Stimulated activated naive CD4-positive, alpha-beta T cell (primary cell): Measurements from ENCODE around the gene EIF4E1B.

Experiments
- DNase-seq, 6 experiments: peaks; one replicate each; lab custom pipeline; 2025; lab: John Stamatoyannopoulos, UW

EIF4E1B gene

GRCh38 chr5:176626876-176627236 lies 3.6 kb upstream of the EIF4E1B start:
- DNase-seq: no peak

DNA sequence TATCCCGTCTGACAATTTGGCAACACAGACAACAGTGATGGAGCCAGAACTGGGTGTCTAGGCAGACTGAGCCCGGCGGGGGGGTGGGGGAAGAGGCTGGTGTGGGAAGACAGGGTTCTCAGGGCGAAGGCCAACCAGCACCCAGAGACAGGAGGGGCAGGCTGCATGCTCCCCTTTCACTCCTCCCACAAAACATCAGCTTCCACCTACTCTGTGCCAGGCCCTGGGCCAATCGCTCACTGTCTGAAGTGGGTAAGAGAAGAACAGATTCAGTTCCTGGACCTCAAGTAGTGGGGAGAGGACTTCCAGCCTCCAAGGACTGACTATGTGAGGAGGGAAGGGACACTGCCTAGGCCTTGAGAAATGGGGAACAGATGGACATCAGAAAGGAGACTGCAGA lies 2.9 kb upstream of the EIF4E1B start:
- DNase-seq: no peak

DNA sequence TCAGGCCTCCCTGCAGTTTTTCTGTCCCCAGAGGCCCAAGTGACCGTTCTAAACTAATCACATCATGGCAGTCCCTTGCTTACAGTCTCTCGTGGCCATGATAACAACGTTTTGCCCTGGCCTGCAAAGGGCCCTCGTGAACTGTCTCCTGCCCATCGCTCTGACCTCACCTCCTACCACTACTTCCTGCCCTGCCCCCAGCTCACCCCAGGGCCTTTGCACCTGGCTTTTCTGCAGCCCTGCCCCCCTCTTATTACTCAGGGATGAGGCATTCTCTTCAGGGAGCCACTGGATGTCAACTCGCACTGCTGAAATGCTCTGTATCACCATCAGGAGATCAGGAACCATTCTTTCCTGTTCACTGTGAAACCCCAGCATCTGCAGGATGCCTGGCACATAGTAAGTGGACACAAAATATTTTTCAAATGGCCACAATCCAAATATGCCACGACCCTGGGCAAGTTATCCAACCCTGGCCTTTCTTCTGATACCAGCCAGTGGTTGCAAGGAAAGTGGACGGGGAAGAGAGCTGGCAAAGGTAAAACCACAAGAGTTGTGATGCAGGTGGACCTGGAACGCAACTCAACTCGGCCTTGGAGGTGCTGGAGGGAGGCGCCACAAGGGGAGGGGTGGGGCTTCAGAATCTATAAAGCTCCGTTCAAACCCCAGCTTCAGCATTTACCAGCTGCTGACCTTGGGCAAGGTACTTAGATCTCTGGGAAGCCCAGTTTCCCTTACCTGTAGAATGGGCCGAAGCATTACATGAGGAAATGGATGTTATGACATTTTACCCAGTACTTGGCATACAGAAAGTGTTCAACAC lies 1.9 kb upstream of the EIF4E1B start:
- no peak for DNase-seq

GRCh38 chr5:176629317-176629852 lies 1.1 kb upstream of the EIF4E1B start:
- DNase-seq: no peak

DNA sequence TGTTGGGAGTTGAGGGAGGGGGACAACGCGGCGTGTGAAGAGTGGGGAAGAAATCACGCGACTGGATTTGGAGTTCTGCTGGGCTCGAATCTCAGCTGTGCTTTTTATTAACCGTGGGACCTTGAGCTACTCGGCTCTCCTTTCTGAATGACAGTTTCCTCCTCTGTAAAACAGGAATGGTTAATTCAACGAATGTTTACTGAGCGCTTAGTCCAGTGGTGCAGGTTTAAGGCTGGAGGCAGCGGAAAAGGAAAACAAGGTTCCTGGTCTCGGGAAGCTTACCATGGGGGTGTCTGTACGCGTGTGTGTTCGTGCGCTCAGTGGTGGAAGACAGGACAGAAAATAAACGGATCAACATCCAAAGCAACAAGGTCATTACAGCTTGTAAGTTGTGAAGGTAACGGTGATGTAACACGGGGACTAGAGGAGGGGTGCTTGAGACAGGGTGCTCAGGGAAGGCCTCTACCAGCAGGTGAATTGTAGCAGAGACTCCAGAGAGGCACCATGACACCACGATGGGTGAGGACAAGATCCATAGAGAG lies 277 bp downstream of the EIF4E1B start:
- no peak for DNase-seq

- no peak for DNase-seq
These were observed 1.1 kb downstream of the EIF4E1B start for GRCh38 chr5:176631383-176632200.

- DNase-seq: no peak
These were observed 2.3 kb downstream of the EIF4E1B start for GRCh38 chr5:176632745-176633144.

DNA sequence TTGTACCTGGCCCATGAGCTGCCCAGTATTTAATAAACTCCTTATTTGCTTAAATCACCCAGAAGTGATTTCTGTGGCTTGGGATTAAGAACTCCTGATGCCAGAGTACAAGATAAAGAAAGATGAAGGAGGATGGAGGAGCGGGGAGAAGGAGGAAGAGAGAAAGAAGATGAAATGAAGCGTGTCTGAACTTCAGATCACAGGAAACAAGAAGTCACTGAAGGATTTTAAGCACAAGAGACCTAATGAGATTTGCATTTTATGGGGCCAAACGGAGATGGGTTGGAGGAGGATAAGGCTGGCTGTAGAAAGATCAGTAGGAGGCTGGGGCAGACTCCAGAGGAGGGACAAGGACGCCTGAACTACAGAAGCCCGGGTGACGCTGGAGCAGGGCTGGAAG lies 3.1 kb downstream of the EIF4E1B start:
- no peak for DNase-seq

DNA sequence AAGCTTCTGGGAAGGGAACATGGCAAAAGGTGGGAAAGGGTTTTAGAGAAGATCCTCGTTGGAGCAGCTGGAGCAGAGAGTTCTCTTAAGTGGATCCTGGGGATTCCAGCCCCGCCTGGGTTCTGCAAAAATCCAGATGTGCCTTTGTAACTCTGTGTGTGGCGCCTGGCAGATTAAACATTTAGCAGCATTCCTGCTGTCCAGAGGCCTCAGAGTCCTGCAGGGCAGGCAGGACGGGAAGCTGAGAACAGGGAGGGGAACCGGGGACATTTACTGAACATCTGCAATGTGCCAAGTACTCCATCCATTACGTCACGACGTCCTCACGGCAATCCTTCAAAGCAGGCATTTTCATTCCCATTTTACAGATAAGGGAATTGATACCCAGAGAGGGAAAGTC lies 6.0 kb downstream of the EIF4E1B start:
- no peak for DNase-seq

GRCh38 chr5:176637556-176637955 lies 7.1 kb downstream of the EIF4E1B start:
- DNase-seq: no peak

DNA sequence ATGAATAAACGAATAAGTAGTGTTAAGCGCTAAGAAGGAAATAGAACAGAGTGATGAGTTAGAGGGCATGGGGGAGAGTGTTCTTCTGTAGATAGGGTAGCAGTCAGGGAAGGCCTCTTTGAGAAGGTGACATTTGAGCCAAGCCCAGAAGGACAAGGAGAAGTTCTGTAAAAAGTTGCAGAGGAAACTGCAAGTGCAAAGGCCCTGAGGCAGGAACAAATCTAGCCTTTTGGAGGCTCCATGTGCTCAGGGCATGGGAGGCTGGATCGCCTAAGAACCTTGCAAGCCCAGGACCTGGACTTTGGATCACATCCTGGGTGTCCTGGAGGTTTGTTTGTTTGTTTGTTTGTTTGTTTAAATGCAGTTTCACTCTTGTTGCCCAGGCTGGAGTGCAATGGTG lies 8.0 kb downstream of the EIF4E1B start:
- DNase-seq: no peak

DNA sequence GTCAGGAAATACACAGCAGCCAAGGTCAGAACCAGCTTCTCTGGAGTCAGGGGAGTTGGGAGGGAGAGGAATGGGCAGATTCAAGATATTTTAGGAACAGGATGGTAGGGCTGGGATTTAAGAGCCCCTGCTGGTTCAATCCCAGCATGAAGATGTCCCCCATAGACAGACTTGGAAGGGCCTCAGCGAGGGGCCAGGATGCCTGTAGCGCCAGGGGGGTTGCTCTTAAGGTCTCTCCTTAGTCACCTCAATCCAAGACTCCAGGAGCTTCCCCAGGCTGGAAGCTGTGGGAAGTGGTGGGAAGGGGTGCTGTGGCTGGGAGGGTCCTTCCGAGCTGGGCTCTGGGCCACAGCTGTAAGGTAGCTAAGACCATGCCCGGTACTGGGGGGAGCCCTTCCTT lies 8.7 kb downstream of the EIF4E1B start:
- DNase-seq: no peak

GRCh38 chr5:176639981-176640380 lies 9.5 kb downstream of the EIF4E1B start:
- no peak for DNase-seq

GRCh38 chr5:176640616-176641015 lies 10.1 kb downstream of the EIF4E1B start:
- no peak for DNase-seq

GRCh38 chr5:176642675-176643490 lies 12.4 kb downstream of the EIF4E1B start:
- DNase-seq: no peak

DNA sequence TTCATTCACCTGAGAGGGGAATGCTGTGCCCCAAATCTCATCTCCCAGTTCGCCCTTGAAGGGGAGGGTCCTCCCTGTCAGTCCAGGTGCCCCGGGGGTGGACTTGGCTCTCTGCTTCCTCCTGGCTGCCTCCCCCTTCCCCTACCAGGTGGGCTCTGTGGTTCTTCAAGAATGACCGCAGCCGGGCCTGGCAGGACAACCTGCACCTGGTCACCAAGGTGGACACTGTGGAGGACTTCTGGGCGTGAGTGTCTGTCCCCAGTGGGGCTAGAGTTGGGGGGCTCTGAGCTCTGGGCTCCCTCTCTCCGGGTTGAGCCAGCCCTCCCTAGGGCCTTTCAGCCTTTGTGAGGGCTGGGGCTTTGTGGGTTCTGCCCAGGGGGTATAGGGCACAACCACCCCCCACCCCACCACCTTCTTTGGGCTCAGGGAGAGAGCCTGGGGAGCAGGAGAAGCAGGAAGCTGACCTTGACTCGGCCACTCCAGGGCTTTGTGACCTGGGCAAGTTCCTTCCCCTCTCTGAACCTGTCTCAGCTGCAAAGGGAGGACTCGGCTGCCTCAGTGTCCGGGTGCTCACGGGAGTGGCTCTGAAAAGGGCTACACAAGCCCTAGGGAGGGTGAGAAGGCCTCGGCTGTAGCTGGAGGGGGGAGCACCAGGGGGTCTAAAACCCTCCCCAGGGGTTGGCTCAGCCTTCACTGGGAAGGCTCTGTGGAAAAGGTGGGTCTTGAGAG lies 13.2 kb downstream of the EIF4E1B start:
- DNase-seq: no peak

GRCh38 chr5:176644294-176644693 lies 13.8 kb downstream of the EIF4E1B start:
- DNase-seq: no peak

DNA sequence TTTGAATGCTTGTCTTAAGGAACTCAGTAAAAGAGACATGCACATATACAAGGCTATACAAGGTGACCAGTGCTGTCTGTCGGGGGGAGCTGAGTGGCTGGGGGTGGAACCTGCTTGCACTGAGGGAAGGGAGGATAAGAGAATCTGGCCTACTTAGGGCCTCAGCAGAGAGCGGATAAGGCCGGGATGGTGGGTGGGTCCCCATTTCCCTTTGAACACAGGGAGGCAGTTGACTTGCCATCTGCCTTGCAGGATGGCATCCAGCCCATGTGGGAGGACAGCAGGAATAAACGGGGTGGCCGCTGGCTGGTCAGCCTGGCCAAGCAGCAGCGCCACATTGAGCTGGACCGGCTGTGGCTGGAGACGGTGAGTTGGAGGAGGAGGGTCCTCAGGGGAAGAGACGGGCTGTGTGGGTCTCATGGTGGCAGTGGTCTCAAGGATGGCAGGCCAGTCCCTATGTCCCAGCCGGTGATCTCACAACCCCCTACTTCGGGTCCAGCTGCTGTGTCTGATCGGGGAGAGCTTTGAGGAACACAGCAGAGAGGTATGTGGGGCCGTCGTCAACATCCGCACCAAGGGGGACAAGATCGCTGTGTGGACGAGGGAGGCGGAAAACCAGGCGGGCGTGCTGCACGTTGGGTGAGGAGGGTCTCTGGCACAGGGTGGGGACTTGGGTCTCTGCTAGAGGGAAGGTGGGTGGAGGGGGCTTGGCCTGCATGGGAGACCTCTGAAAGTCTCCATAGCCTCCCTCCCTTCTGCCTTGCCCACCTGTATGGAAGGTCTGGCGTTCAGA lies 14.6 kb downstream of the EIF4E1B start:
- no peak for DNase-seq

DNA sequence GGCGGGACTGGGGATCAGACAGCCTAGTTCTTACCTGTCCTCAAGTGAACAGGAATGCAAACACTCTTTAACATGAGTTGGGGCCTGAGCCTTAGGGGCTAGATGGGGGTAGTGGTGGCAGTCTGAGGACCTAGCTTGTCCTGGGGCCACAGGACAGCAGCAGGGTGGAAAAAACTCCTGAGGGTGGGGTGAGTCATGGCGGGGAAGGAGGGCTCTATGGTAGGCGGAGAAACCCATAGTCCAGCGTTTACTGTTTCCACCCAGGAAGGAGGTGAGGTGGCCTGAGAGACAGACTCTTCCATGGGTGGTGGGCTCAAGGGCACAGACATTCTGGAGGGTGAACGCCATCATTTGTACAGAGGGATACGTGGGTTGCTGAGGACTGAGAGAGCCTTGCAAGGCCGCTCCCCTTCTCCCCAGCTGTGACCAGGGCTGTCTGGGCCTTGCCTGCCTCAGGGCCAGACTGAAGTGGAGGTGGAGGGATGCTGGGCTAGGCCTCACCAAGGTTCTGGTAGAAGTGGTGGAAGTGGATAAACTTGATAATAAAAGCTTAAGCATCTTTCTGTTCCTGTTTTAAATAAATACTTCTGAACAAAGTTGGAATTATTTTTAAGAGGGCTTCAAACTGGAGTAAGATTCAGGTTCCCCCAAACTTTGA lies 15.7 kb downstream of the EIF4E1B start:
- no peak for DNase-seq

DNA sequence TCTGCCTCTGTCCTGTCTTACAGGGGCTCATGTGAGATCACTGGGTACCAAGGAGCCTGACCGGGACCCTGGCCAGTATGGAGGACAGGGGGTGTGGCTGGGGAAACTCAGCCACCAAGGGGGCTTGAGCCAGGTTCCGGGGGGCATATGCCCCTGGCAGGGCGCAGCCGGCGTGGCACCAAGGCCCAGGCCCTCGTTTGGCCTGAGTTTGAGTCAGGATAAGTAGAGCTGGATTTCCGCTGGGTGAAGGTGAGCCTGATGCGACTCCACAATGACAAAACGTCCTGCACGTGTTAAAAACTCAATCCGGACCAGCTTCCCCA lies 16.2 kb downstream of the EIF4E1B start:
- DNase-seq: no peak
